HL-60 (cell line): ENCODE measurements around the gene ZNF618.

Experiments
- DNase-seq, 2 experiments: peaks; one replicate each; pipeline ENCODE4 v3.0.0-alpha.2; 2010 to 2020; ENCODE audit warnings: low read depth in 1 of 2, low spot score in 1 of 2
- H3K27ac ChIP-seq: fragments of 250-450 bp; sonication (Bioruptor Pico); replicated peaks from 2 replicates; pipeline ENCODE4 v1.5.1; 2020; ENCODE audit warnings: mild to moderate bottlenecking, moderate library complexity
- H3K27me3 ChIP-seq: fragments of 250-450 bp; sonication (Bioruptor Pico); 2 replicates; pipeline ENCODE4 v1.5.1; 2021; ENCODE audit warnings: mild to moderate bottlenecking, moderate library complexity; ENCODE audit not compliant: insufficient read depth, poor library complexity, severe bottlenecking
- H3K4me3 ChIP-seq: replicated peaks from 2 replicates; pipeline ENCODE4 v1.5.1; 2011; ENCODE audit warnings: mild to moderate bottlenecking, control low read depth, low read length; ENCODE audit not compliant: insufficient read depth
- GABPA ChIP-seq: IDR thresholded peaks from 2 replicates; pipeline ENCODE4 v1.6.1; 2012; ENCODE audit warnings: low read depth
- POLR2AphosphoS5 ChIP-seq: IDR thresholded peaks from 2 replicates; pipeline ENCODE4 v1.6.1; 2012; ENCODE audit warnings: low read depth
- SPI1 ChIP-seq: IDR thresholded peaks from 2 replicates; pipeline ENCODE4 v1.6.1; 2012; ENCODE audit warnings: low read depth, mild to moderate bottlenecking, borderline replicate concordance
- TF ChIP-seq, protein P1 (sequence below): IDR thresholded peaks from one replicate; pipeline ENCODE4 v1.5.1; 2011; ENCODE audit warnings: low read length, control low read depth, inconsistent platforms; ENCODE audit not compliant: insufficient read depth
- TF ChIP-seq, protein P2 (sequence below): IDR thresholded peaks from 2 replicates; pipeline ENCODE4 v1.6.1; 2012; ENCODE audit warnings: low read depth; ENCODE audit not compliant: insufficient replicate concordance

ZNF618 gene

DNA sequence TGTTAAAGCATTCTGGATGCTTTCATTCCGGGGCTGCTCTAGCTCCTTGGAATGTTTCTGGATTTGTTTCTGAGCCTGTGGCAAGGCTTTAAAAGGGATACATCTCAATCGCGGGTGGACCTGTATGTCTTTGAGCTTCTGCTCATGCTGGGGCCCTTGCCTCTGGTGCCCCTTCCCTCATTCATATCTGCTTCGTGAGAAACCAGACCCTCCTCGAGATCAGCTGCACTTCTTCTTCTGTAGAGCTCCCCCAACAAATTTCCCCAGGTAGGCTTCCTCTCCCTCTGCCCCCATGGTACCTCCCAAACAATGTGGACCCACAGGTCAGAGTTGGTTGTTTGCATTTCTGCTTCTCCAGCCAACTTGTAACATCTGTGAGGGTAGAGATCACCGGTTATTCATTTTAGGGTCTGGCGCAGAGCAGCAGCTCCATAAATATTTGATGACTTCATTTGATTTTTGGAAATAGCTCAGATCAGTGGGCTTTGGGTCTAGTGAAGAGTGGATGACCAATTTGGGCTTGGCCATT is 6.6 kb downstream of the ZNF618 start:
- Histone ChIP-seq H3K4me3 (no peak overlapping the region), H3K27ac (no peak overlapping the region), H3K27me3 (no peaks in the 10 kb centered on the region)
- TF ChIP-seq SPI1: no peak
- TF ChIP-seq GABPA: no peak
- no peak for TF ChIP-seq POLR2AphosphoS5
- TF ChIP-seq, protein P1, sequence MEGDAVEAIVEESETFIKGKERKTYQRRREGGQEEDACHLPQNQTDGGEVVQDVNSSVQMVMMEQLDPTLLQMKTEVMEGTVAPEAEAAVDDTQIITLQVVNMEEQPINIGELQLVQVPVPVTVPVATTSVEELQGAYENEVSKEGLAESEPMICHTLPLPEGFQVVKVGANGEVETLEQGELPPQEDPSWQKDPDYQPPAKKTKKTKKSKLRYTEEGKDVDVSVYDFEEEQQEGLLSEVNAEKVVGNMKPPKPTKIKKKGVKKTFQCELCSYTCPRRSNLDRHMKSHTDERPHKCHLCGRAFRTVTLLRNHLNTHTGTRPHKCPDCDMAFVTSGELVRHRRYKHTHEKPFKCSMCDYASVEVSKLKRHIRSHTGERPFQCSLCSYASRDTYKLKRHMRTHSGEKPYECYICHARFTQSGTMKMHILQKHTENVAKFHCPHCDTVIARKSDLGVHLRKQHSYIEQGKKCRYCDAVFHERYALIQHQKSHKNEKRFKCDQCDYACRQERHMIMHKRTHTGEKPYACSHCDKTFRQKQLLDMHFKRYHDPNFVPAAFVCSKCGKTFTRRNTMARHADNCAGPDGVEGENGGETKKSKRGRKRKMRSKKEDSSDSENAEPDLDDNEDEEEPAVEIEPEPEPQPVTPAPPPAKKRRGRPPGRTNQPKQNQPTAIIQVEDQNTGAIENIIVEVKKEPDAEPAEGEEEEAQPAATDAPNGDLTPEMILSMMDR: no peak
- TF ChIP-seq, protein P2, sequence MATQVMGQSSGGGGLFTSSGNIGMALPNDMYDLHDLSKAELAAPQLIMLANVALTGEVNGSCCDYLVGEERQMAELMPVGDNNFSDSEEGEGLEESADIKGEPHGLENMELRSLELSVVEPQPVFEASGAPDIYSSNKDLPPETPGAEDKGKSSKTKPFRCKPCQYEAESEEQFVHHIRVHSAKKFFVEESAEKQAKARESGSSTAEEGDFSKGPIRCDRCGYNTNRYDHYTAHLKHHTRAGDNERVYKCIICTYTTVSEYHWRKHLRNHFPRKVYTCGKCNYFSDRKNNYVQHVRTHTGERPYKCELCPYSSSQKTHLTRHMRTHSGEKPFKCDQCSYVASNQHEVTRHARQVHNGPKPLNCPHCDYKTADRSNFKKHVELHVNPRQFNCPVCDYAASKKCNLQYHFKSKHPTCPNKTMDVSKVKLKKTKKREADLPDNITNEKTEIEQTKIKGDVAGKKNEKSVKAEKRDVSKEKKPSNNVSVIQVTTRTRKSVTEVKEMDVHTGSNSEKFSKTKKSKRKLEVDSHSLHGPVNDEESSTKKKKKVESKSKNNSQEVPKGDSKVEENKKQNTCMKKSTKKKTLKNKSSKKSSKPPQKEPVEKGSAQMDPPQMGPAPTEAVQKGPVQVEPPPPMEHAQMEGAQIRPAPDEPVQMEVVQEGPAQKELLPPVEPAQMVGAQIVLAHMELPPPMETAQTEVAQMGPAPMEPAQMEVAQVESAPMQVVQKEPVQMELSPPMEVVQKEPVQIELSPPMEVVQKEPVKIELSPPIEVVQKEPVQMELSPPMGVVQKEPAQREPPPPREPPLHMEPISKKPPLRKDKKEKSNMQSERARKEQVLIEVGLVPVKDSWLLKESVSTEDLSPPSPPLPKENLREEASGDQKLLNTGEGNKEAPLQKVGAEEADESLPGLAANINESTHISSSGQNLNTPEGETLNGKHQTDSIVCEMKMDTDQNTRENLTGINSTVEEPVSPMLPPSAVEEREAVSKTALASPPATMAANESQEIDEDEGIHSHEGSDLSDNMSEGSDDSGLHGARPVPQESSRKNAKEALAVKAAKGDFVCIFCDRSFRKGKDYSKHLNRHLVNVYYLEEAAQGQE: no peak
- no peak for DNase-seq

DNA sequence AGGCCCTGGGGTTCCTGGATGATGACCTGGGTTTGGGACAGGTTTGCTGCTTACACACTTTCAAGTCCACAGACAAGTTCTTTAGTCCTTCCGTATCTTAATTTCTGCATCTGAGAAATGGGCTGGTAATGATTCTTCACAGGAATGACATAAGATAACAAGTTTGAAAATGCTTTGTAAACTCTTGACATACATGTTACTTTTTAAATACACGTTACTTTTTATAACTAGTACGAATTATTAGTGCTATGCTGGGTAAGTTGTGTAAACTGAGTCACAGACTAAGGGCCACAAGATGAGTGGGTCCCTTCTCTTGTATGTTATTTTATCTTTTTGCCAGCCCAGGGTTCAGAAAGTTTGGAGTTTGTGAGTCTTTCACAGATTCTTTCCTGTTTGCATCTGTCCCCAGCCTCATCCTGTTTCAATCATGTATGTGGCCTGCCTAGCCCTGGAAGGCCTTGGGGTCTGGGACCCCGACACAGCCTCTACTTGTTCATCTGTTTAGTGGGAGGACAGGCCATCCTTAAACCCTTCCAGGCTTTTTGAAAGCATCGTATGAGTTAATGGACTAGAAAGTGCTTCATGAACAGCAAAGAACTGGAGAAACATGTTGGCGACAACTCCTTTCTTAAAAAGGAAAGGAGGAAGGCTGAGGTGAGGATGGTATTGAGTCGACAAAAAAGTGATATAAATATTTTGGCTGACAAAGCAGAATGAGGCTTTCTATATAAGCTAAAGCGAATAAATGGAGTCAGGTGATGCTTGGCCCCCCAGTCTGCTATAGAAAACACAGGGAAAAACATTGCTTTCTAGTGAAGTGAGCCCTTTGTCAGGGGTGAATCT is 9.3 kb downstream of the ZNF618 start:
- no peak overlapping the region for H3K27ac ChIP-seq
- DNase-seq: no peak
- no peaks in the 10 kb centered on the region for H3K27me3 ChIP-seq
- no peak for TF ChIP-seq POLR2AphosphoS5
- no peak for TF ChIP-seq GABPA
- no peak for TF ChIP-seq SPI1
- TF ChIP-seq, protein P2: no peak
- TF ChIP-seq, protein P1: no peak
- no peak overlapping the region for H3K4me3 ChIP-seq

DNA sequence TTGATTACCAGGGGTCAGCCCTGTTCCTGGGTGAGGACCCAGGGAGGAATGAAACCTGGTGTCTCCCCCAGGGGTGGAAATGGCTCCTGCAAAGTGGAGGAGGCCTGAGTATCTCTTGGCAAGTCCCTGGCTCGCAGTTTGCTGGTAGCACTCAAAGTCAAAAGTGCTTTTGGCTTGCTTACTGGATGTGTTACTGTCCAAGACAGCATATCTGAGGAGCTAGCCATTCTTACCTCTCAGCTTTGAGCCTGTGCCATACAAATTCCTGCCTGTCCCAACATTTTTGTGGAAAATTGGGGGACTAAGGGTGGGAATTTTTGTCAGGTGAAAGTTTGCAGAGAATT is 9.9 kb downstream of the ZNF618 start:
- Histone ChIP-seq H3K27me3 (no peaks in the 10 kb centered on the region), H3K27ac (no peak overlapping the region), H3K4me3 (no peak overlapping the region)
- DNase-seq: no peak
- TF ChIP-seq, protein P1: no peak
- TF ChIP-seq POLR2AphosphoS5 (no peak), GABPA (no peak), SPI1 (no peak)
- TF ChIP-seq, protein P2: no peak
